ENCODE measurements around the gene INHBE.

DNA sequence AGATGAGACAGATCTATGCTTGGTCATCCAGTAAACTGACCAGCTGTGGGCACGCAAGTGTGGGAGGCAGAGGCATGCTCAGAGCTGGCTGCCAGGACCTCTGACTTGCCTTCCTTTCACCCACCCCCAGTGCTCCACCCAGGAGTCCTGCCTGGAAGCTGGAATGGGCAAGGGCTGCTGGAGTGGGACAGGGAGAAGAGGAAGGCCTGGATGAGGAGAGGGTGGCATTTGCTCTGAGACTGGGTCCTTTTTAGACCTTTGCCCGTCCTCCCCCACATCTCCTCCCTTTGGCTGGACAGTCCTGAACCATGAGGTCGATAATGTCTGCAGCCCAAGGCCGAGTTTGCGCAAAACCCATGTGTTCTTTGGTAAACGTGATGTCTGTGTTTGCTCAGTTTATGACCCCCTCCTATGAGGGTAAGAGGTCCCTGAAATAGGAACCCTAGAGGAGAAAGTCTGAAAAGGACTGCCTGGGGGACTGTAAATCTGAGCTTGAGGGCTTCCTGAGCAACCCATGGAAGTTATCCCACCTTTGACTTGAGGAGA is 3.8 kb upstream of the INHBE start:
- TF ChIP-seq, protein P1, sequence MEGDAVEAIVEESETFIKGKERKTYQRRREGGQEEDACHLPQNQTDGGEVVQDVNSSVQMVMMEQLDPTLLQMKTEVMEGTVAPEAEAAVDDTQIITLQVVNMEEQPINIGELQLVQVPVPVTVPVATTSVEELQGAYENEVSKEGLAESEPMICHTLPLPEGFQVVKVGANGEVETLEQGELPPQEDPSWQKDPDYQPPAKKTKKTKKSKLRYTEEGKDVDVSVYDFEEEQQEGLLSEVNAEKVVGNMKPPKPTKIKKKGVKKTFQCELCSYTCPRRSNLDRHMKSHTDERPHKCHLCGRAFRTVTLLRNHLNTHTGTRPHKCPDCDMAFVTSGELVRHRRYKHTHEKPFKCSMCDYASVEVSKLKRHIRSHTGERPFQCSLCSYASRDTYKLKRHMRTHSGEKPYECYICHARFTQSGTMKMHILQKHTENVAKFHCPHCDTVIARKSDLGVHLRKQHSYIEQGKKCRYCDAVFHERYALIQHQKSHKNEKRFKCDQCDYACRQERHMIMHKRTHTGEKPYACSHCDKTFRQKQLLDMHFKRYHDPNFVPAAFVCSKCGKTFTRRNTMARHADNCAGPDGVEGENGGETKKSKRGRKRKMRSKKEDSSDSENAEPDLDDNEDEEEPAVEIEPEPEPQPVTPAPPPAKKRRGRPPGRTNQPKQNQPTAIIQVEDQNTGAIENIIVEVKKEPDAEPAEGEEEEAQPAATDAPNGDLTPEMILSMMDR (IDR thresholded peaks at IDR 0.05): no peak
- TF ChIP-seq TCF7L2 (IDR thresholded peaks at IDR 0.05; ENCODE audit: low read depth, low read length) (no peak), SIN3A (IDR thresholded peaks at IDR 0.05; ENCODE audit: borderline replicate concordance, insufficient read depth, low read depth, low read length) (no peak)
- TF ChIP-seq, protein P2, sequence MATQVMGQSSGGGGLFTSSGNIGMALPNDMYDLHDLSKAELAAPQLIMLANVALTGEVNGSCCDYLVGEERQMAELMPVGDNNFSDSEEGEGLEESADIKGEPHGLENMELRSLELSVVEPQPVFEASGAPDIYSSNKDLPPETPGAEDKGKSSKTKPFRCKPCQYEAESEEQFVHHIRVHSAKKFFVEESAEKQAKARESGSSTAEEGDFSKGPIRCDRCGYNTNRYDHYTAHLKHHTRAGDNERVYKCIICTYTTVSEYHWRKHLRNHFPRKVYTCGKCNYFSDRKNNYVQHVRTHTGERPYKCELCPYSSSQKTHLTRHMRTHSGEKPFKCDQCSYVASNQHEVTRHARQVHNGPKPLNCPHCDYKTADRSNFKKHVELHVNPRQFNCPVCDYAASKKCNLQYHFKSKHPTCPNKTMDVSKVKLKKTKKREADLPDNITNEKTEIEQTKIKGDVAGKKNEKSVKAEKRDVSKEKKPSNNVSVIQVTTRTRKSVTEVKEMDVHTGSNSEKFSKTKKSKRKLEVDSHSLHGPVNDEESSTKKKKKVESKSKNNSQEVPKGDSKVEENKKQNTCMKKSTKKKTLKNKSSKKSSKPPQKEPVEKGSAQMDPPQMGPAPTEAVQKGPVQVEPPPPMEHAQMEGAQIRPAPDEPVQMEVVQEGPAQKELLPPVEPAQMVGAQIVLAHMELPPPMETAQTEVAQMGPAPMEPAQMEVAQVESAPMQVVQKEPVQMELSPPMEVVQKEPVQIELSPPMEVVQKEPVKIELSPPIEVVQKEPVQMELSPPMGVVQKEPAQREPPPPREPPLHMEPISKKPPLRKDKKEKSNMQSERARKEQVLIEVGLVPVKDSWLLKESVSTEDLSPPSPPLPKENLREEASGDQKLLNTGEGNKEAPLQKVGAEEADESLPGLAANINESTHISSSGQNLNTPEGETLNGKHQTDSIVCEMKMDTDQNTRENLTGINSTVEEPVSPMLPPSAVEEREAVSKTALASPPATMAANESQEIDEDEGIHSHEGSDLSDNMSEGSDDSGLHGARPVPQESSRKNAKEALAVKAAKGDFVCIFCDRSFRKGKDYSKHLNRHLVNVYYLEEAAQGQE (IDR thresholded peaks at IDR 0.05; ENCODE audit: insufficient read depth in 1 of 2, low read depth in 2 of 2, low read length in 1 of 2): no peak

Measured in Panc1 (cell line).